Esophagus (tissue), 2 donors: Measurements from ENCODE around the gene ABRACL. TPM values are rescaled to one million over a fixed set of nuclear protein-coding genes. Genes with fewer than 3 reads are reported as not detected.
"Not testable (repeated sequence)": the region's sequence is repeated elsewhere in the genome, so short reads cannot be mapped to it uniquely, and the experiment has no call there.

Source experiments
- H3K27ac ChIP-seq, 2 donors: one replicate each; pipeline ENCODE4 v1.5.1; 2013; ENCODE audit warnings: low read depth in 2 of 2, mild to moderate bottlenecking in 2 of 2, inconsistent platforms in 1 of 2, low read length in 1 of 2, moderate library complexity in 1 of 2
- H3K27me3 ChIP-seq, 2 donors: one replicate each; pipeline ENCODE4 v1.6.1; 2013; ENCODE audit warnings: low read length in 2 of 2, control low read depth in 1 of 2, mild to moderate bottlenecking in 1 of 2; ENCODE audit not compliant: insufficient read depth in 2 of 2, control insufficient read depth in 1 of 2
- H3K36me3 ChIP-seq, 2 donors: one replicate each; pipeline ENCODE4 v1.6.1; 2013; ENCODE audit warnings: low read length in 1 of 2; ENCODE audit not compliant: control insufficient read depth in 2 of 2, insufficient read depth in 2 of 2
- H3K4me1 ChIP-seq, 2 donors: one replicate each; pipeline ENCODE4 v1.6.1; 2013; ENCODE audit warnings: low read length in 1 of 2; ENCODE audit not compliant: control insufficient read depth in 2 of 2, insufficient read depth in 2 of 2
- H3K4me3 ChIP-seq, 2 donors: one replicate each; pipeline ENCODE4 v1.5.1; 2013; ENCODE audit warnings: low read length in 2 of 2, mild to moderate bottlenecking in 2 of 2, low read depth in 1 of 2, moderate library complexity in 1 of 2
- H3K9me3 ChIP-seq, 2 donors: one replicate each; pipeline ENCODE4 v1.6.1; 2013; ENCODE audit warnings: mild to moderate bottlenecking in 2 of 2, low read depth in 1 of 2, low read length in 1 of 2, moderate library complexity in 1 of 2; ENCODE audit not compliant: control insufficient read depth in 2 of 2, insufficient read depth in 1 of 2
- WGBS, 2 donors: extraction: QIAGEN DNeasy Blood & Tissue Kit; methylation state at CpG; one replicate each; pipeline ENCODE4 v1.1.7; 2013; 5-methylcytosine and 5-hydroxymethylcytosine counted together
- polyA plus RNA-seq, 2 donors: library from polyadenylated mRNA; stranded (reverse); fragments of 200-250 nt; gene quantifications; one replicate each; pipeline ENCODE4 v1.2.3, GENCODE V29; 2013
- donor health status: healthy with polysubstance abuse.
- donor health status: Bipolar disorder and iron deficiency.

Gene ABRACL
- polyA plus RNA-seq, 2 donors, result 54.0 to 58.9 TPM

GRCh38 chr6:138989098-138989983, 39.2 kb upstream of the ABRACL start:
- WGBS, 2 donors, result 91 to 93% methylated on average over 5 of the region's 5 CpGs

DNA sequence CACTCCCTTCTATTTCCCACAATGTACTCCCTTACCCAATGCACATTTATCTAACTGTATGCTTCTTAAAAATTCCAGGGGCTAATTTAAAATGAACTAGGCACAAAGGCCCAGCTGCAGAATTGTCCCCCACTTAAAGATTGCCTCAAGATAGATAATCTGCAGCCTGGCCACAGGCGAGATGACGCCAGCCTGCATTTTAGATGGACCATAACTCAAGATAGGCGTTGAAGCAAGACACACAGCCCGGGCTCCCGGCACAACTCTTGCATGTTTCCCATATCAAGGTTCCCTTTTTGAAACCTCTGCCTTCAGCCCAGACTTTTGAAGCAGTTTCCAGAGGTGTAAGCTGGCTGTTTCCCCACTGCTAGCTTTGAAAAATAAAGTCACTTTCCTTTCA, 37.3 kb upstream of the ABRACL start:
- no peak overlapping the region for H3K27ac ChIP-seq
- H3K27me3 ChIP-seq, result no peaks in the 10 kb centered on the region
- H3K4me3 ChIP-seq, result no peak overlapping the region
- no peaks in the 10 kb centered on the region for H3K36me3 ChIP-seq
- no peaks in the 10 kb centered on the region for H3K9me3 ChIP-seq
- H3K4me1 ChIP-seq, result no peaks in the 10 kb centered on the region
- WGBS, 2 donors, result 90 to 92% methylated on average over 5 of the region's 5 CpGs

More at GRCh38 chr6:138989098-138989983, 39.2 kb upstream of the ABRACL start:
- no peak overlapping the region for H3K4me3 ChIP-seq
- H3K27ac ChIP-seq, result no peak overlapping the region
- H3K27me3 ChIP-seq, result no peaks in the 10 kb centered on the region
- no peaks in the 10 kb centered on the region for H3K36me3 ChIP-seq
- H3K4me1 ChIP-seq, result peaks cover 0 to 1% of the 10 kb centered on the region in 2 donors
- H3K9me3 ChIP-seq, result no peaks in the 10 kb centered on the region

- WGBS, 2 donors, result 90 to 92% methylated on average over 5 of the region's 5 CpGs
- H3K27ac ChIP-seq, H3K36me3 ChIP-seq, H3K9me3 ChIP-seq, H3K4me1 ChIP-seq, H3K4me3 ChIP-seq, H3K27me3 ChIP-seq: not testable (repeated sequence)
Observed at GRCh38 chr6:138992965-138993364, 35.6 kb upstream of the ABRACL start.

GRCh38 chr6:138993410-138993809, 35.1 kb upstream of the ABRACL start:
- 92 to 93% methylated on average over 1 of the region's 1 CpG for WGBS, 2 donors
- not testable (repeated sequence) for H3K27me3 ChIP-seq, H3K4me1 ChIP-seq

DNA sequence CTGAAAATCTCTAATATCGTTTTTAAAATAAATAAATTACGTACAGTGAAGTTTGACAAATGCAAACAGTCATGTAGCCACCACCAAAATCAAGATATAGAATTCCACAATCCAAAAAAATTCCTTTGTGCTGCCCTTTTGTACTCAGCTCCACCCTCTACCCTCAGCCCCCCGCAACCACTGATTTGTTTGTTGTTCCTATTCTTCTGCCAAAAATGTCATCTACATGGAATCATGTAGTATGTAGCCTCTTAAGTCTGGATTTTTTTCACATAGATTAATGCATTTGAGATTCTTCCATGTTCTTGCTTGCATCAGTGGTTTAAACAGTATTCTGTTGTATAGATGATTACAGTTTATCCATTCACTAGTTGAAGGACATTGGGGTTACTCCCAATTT, 32.0 kb upstream of the ABRACL start:
- H3K4me1 ChIP-seq, result no peaks in the 10 kb centered on the region
- no peaks in the 10 kb centered on the region for H3K36me3 ChIP-seq
- H3K27me3 ChIP-seq, result no peaks in the 10 kb centered on the region
- no peaks in the 10 kb centered on the region for H3K9me3 ChIP-seq
- no peak overlapping the region for H3K4me3 ChIP-seq
- 50 to 59% methylated on average over 3 of the region's 3 CpGs for whole genome bisulfite sequencing, 2 donors
- H3K27ac ChIP-seq, result no peak overlapping the region

More at GRCh38 chr6:138993410-138993809, 35.1 kb upstream of the ABRACL start:
- H3K9me3 ChIP-seq, H3K27ac ChIP-seq, H3K4me3 ChIP-seq, H3K36me3 ChIP-seq: not testable (repeated sequence)

GRCh38 chr6:138997136-138997535, 31.4 kb upstream of the ABRACL start:
- no peaks in the 10 kb centered on the region for H3K9me3 ChIP-seq

GRCh38 chr6:138999949-139000725, 28.4 kb upstream of the ABRACL start:
- Histone ChIP-seq H3K4me3 (no peak overlapping the region), H3K27ac (no peak overlapping the region)
- 71 to 81% methylated on average over 4 of the region's 4 CpGs for WGBS, 2 donors

More at GRCh38 chr6:138997136-138997535, 31.4 kb upstream of the ABRACL start:
- 83 to 90% methylated on average over 5 of the region's 5 CpGs for WGBS, 2 donors
- H3K36me3 ChIP-seq, result no peaks in the 10 kb centered on the region
- no peak overlapping the region for H3K4me3 ChIP-seq
- H3K27me3 ChIP-seq, result no peaks in the 10 kb centered on the region
- H3K4me1 ChIP-seq, result no peaks in the 10 kb centered on the region
- H3K27ac ChIP-seq, result no peak overlapping the region

GRCh38 chr6:139003751-139004150, 24.8 kb upstream of the ABRACL start:
- H3K36me3 ChIP-seq, result no peaks in the 10 kb centered on the region
- no peak overlapping the region for H3K4me3 ChIP-seq
- no peaks in the 10 kb centered on the region for H3K9me3 ChIP-seq
- H3K4me1 ChIP-seq, result no peaks in the 10 kb centered on the region
- H3K27ac ChIP-seq, result no peak overlapping the region
- no peaks in the 10 kb centered on the region for H3K27me3 ChIP-seq

More at GRCh38 chr6:138999949-139000725, 28.4 kb upstream of the ABRACL start:
- Histone ChIP-seq H3K4me1 (no peaks in the 10 kb centered on the region), H3K27me3 (no peaks in the 10 kb centered on the region), H3K36me3 (no peaks in the 10 kb centered on the region), H3K9me3 (no peaks in the 10 kb centered on the region)

GRCh38 chr6:139006477-139006876, 22.1 kb upstream of the ABRACL start:
- WGBS, 2 donors, result 86 to 90% methylated on average over 3 of the region's 3 CpGs
- H3K27me3 ChIP-seq, result no peaks in the 10 kb centered on the region
- H3K27ac ChIP-seq, result no peak overlapping the region
- H3K9me3 ChIP-seq, result no peaks in the 10 kb centered on the region
- no peak overlapping the region for H3K4me3 ChIP-seq
- H3K36me3 ChIP-seq, result no peaks in the 10 kb centered on the region
- H3K4me1 ChIP-seq, result no peaks in the 10 kb centered on the region
